Mucosa of descending colon (tissue), 3 donors: ENCODE results near the gene KMT2D. TPM values are rescaled to one million over a fixed set of nuclear protein-coding genes. Genes with fewer than 3 reads are reported as not detected.

ENCODE experiments used
- ATAC-seq: fragments of 200-7000 bp; cut with Tn5 transposase; one replicate; pipeline ENCODE4 v1.9.1; 2020; ENCODE audit warnings: mild to moderate bottlenecking, moderate library complexity
- DNase-seq, 3 donors: peaks; one replicate each; pipeline ENCODE4 v3.0.0-alpha.2; 2020
- H3K36me3 ChIP-seq: fragments of 200-600 bp; one replicate; pipeline ENCODE4 v1.8.0; 2021; ENCODE audit warnings: low read depth, mild to moderate bottlenecking
- H3K4me1 ChIP-seq: fragments of 200-600 bp; one replicate; pipeline ENCODE4 v1.8.0; 2021; ENCODE audit warnings: low read depth, mild to moderate bottlenecking
- H3K4me3 ChIP-seq: fragments of 200-600 bp; one replicate; pipeline ENCODE4 v1.8.0; 2021; ENCODE audit warnings: mild to moderate bottlenecking
- H3K9me3 ChIP-seq: fragments of 200-600 bp; one replicate; pipeline ENCODE4 v1.8.0; 2021; ENCODE audit warnings: mild to moderate bottlenecking
- CTCF ChIP-seq: fragments of 200-600 bp; IDR thresholded peaks from one replicate; pipeline ENCODE4 v1.8.0; 2022; ENCODE audit warnings: antibody characterized with exemption, mild to moderate bottlenecking
- intact Hi-C, 2 donors: fragments of 100-400 bp; cut with DNase I in 1 of 2; cut with micrococcal nuclease in 1 of 2; formaldehyde crosslinking; loops; one replicate each; pipeline versions ENCODE4 v1.11.0 to v1.11.1; 2022; cut with DNase I, micrococcal nuclease
- total RNA-seq, 3 donors: library from RNA; stranded (reverse); fragmentation: NEBNext Ultra II Directional in 2 of 3; extraction: Animal tissue kit (Norgen Biotek cat#: 25700) in 2 of 3; gene quantifications; one replicate each; pipeline versions ENCODE4 v1.2.1 to v1.2.4, GENCODE V29; 2021 to 2023
- donor health status: DM: no; HTN: no; CAD: no; lungs with moderate emphysema.
- donor health status: DM: no; HTN: no; CAD: no.
- donor health status: DM: no; HTN: yes; CAD: no.

Gene KMT2D
- total RNA-seq, 3 donors from 2014 or later, result 83.3 to 102 (median 88.5) TPM

DNA sequence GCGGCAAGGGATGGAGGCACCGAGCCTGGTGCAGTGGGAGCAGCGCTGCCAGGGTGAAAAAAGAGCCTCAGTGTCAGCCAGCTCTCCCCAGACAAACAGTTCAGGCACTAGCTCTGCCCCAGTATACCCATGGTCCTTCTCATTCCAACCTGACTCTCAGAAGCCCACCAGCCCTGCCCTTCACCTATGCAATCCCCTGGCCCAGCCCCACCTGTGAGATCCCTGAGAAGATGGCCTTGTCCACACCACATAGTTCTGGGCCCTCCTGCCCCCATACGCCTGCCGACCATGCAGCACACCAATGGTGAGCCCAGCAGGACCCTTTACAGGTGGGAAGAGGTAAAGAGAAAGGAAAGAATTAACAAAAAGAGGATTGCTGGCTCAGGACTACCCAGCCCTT is 6.5 kb downstream of the KMT2D start:
- ATAC-seq (no peak), DNase-seq (no peak)
- Histone ChIP-seq H3K4me1 (peaks cover 38% of the 10 kb centered on the region), H3K4me3 (no peak overlapping the region), H3K9me3 (no peaks in the 10 kb centered on the region), H3K36me3 (peaks cover 10% of the 10 kb centered on the region)
- intact Hi-C loops, result no loop called here
- TF ChIP-seq CTCF, result no peak

- DNase-seq (no peak), ATAC-seq (no peak)
- peaks cover 25% of the 10 kb centered on the region for H3K4me1 ChIP-seq
- no peaks in the 10 kb centered on the region for H3K9me3 ChIP-seq
- no peak for TF ChIP-seq CTCF
- intact Hi-C loops, result no loop called here
- H3K36me3 ChIP-seq, result peaks cover 17% of the 10 kb centered on the region
- H3K4me3 ChIP-seq, result no peak overlapping the region
These were observed 8.0 kb downstream of the KMT2D start for GRCh38 chr12:49052451-49053208.

- Histone ChIP-seq H3K36me3 (peaks cover 17% of the 10 kb centered on the region), H3K9me3 (no peaks in the 10 kb centered on the region), H3K4me3 (no peak overlapping the region), H3K4me1 (peaks cover 18% of the 10 kb centered on the region)
- DNase-seq (no peak), ATAC-seq (no peak)
- intact Hi-C loops, result no loop called here
- TF ChIP-seq CTCF, result no peak
These were observed 8.7 kb downstream of the KMT2D start for GRCh38 chr12:49051777-49052438.

DNA sequence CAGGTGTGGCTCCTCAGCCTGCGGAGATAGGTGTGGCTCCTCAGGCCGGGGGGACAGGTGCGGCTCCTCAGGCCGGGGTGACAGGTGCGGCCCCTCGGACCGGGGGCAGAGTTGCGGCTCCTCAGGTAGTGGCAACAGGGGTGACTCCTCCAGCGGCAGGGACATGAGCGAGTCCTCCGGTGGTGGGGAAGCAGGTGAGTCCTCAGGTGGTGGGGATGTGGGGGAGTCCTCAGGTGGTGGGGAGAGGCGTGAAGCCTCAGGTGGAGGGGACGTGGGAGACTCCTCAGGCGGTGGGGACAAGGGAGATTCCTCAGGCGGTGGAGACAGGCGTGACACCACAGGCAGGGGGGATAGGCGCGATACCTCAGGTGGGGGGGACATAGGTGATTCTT is 9.2 kb downstream of the KMT2D start:
- DNase-seq, result no peak
- intact Hi-C loops, result no loop called here
- ATAC-seq, result no peak
- Histone ChIP-seq H3K9me3 (no peaks in the 10 kb centered on the region), H3K36me3 (peaks cover 19% of the 10 kb centered on the region), H3K4me3 (no peak overlapping the region), H3K4me1 (peaks cover 12% of the 10 kb centered on the region)
- no peak for TF ChIP-seq CTCF

DNA sequence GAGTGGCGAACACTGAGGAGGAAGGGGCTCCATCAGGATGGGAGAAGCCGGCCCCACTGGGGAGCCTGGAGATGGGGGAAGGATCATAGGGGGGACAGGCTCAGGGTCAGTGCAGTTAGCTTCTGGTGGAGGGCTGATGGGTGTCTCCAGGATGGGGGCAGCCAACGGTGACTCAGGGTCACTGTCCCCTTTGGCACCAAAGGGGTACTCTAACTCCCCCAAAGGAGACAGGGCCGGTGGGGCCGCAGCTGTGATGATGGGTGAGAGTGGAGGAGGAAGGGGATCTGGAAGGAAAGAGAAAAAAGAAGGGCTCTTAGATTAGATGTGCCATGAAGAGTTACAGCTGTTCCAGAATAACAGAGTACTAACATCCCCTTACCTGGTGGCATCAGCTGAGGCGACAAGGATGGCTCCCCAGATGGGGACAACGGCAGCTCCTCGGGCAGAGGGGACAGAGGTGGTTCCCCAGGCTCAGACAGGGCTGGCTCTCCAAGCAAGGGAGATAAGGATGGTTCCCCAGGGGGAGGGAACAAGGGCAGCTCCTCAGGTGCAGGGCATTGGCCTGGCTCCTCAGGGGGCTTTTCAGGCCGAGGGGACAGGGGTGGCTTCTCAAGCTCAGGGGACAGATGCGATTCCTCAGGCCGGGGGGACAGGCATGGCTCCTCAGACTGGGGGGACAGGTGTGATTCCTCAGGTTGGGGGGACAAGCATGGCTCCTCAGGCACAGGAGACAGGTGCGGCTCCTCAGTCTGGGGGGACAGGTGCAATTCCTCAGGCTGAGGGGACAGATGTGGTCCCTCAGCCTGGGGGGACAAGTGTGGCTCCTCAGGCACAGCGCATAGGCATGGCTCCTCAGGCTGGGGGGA is 9.9 kb downstream of the KMT2D start:
- no peak for TF ChIP-seq CTCF
- no peak for ATAC-seq
- no peaks in the 10 kb centered on the region for H3K9me3 ChIP-seq
- DNase-seq, result no peak
- intact Hi-C loops, result no loop called here
- no peak overlapping the region for H3K4me3 ChIP-seq
- peaks cover 21% of the 10 kb centered on the region for H3K36me3 ChIP-seq
- H3K4me1 ChIP-seq, result peaks cover 7% of the 10 kb centered on the region
